ENCODE measurements around the gene PCDHA2.
"Not testable (repeated sequence)": the region's sequence is repeated elsewhere in the genome, so short reads cannot be mapped to it uniquely, and the experiment has no call there.

Gene PCDHA2

DNA sequence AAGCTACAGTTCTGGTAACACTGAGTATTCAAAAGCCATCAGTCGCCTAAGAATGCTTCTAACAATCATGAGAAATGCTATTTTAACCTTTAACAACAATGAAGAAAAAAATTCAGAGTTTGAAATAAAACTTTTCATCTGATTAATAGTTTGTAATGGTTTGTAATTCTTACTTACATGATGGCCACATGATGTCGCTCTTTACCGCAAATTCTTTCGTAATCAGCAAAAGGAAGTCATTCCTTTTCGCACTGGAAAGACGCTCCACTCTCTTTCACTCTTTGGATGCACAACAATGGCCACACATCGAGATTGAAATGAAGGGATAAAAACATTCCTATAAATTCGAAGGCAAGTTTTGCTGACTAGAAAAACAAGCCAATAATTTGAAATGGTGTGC, 39.3 kb downstream of the PCDHA2 start, which contains the start of gene PCDHA7:
PCDHA7 (plus strand) TSS at position 277 of the 400 bp plus-strand sequence; CDS start at position 392, 115 bp downstream.
- no peak for TF ChIP-seq CTCF (IDR thresholded peaks at IDR 0.05; ENCODE audit: insufficient read depth, low read length, missing control alignments)
- DNase-seq (ENCODE audit: low read depth, low spot score): no peak
- H3K4me3 ChIP-seq (ENCODE audit: low read depth, low read length): no peak within 1 kb of the TSS; the same call in 1 of the 2 replicates
- POLR2A ChIA-PET: no interaction called here
- CTCF ChIA-PET: no interaction called here

DNA sequence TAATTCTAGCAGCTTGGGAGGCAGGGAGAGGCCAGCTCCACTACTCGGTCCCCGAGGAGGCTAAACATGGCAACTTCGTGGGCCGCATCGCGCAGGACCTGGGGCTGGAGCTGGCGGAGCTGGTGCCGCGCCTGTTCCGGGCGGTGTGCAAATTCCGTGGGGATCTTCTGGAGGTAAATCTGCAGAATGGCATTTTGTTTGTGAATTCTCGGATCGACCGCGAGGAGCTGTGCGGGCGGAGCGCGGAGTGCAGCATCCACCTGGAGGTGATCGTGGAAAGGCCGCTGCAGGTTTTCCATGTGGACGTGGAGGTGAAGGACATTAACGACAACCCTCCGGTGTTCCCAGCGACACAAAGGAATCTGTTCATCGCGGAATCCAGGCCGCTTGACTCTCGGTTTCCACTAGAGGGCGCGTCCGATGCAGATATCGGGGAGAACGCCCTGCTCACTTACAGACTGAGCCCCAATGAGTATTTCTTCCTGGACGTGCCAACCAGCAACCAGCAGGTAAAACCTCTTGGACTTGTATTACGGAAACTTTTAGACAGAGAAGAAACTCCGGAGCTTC, 39.9 kb downstream of the PCDHA2 start:
- H3K4me3 ChIP-seq (ENCODE audit: low read depth, low read length); DNase-seq (ENCODE audit: low read depth, low spot score); CTCF ChIA-PET; POLR2A ChIA-PET: not testable (repeated sequence)

DNA sequence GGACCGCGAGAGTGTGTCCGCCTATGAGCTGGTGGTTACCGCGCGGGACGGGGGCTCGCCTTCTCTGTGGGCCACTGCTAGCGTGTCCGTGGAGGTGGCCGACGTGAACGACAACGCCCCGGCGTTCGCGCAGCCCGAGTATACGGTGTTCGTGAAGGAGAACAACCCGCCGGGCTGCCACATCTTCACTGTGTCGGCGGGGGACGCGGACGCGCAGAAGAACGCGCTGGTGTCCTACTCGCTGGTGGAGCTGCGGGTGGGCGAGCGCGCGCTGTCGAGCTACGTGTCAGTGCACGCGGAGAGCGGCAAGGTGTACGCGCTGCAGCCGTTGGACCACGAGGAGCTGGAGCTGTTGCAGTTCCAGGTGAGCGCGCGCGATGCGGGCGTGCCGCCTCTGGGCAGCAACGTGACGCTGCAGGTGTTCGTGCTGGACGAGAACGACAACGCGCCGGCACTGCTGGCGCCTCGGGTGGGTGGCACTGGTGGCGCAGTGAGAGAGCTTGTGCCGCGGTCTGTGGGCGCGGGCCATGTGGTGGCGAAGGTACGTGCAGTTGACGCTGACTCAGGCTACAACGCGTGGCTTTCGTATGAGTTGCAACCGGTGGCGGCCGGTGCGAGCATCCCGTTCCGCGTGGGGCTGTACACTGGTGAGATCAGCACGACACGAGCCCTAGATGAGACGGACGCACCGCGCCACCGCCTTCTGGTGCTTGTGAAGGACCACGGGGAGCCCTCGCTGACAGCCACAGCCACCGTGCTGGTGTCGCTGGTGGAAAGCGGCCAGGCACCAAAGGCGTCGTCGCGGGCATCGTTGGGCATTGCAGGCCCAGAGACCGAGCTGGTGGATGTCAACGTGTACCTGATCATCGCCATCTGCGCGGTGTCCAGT, 41.2 kb downstream of the PCDHA2 start:
- TF ChIP-seq CTCF (IDR thresholded peaks at IDR 0.05; ENCODE audit: insufficient read depth, low read length, missing control alignments): no peak
- POLR2A ChIA-PET: no interaction called here
- CTCF ChIA-PET: no interaction called here
- no peak overlapping the region for H3K4me3 ChIP-seq (ENCODE audit: low read depth, low read length)
- no peak for DNase-seq (ENCODE audit: low read depth, low spot score)

GRCh38 chr5:140840978-140841962, 46.6 kb downstream of the PCDHA2 start, which contains the start of gene PCDHA8:
Gene PCDHA8, plus strand, starts transcription at chr5:140841187. Its CDS starts 135 bp downstream, at chr5:140841322.
- DNase-seq (ENCODE audit: low read depth, low spot score): no peak
- POLR2A ChIA-PET: no interaction called here
- no peak for TF ChIP-seq CTCF (IDR thresholded peaks at IDR 0.05; ENCODE audit: insufficient read depth, low read length, missing control alignments)
- no peak within 1 kb of the TSS for H3K4me3 ChIP-seq (ENCODE audit: low read depth, low read length)
- CTCF ChIA-PET: no interaction called here

GRCh38 chr5:140842798-140843733, 48.4 kb downstream of the PCDHA2 start:
- DNase-seq (ENCODE audit: low read depth, low spot score): no peak
- ChIA-PET CTCF (no interaction called here), POLR2A (no interaction called here)
- TF ChIP-seq CTCF (IDR thresholded peaks at IDR 0.05; ENCODE audit: insufficient read depth, low read length, missing control alignments): no peak
- H3K4me3 ChIP-seq (ENCODE audit: low read depth, low read length): no peak overlapping the region
